ENCODE data around the gene PLEKHG1.

The PLEKHG1 gene

GRCh38 chr6:150599199-150600009 is at the start of gene PLEKHG1:
Gene PLEKHG1, plus strand, starts transcription at chr6:150599885. Its CDS starts 133,797 bp downstream, at chr6:150733682.
- DNase-seq (ENCODE audit: low read depth, low spot score): no peak

GRCh38 chr6:150550244-150550643 is 49.4 kb upstream of the PLEKHG1 start:
- no peak for DNase-seq (ENCODE audit: low read depth, low spot score)

- DNase-seq (ENCODE audit: low read depth, low spot score): no peak
Measured at GRCh38 chr6:150557043-150557599, 42.6 kb upstream of the PLEKHG1 start.

- no peak for DNase-seq (ENCODE audit: low read depth, low spot score)
Measured at GRCh38 chr6:150560004-150560883, 39.4 kb upstream of the PLEKHG1 start.

GRCh38 chr6:150560884-150561219 is 38.8 kb upstream of the PLEKHG1 start:
- DNase-seq (ENCODE audit: low read depth, low spot score): no peak

- DNase-seq (ENCODE audit: low read depth, low spot score): no peak
Measured at GRCh38 chr6:150565945-150566344, 33.7 kb upstream of the PLEKHG1 start.

- DNase-seq (ENCODE audit: low read depth, low spot score): no peak
Measured at GRCh38 chr6:150566486-150566885, 33.2 kb upstream of the PLEKHG1 start.

- no peak for DNase-seq (ENCODE audit: low read depth, low spot score)
Measured at GRCh38 chr6:150567380-150567779, 32.3 kb upstream of the PLEKHG1 start.

GRCh38 chr6:150567823-150568383 is 31.8 kb upstream of the PLEKHG1 start:
- DNase-seq (ENCODE audit: low read depth, low spot score): no peak

- no peak for DNase-seq (ENCODE audit: low read depth, low spot score)
Measured at GRCh38 chr6:150568560-150568959, 31.1 kb upstream of the PLEKHG1 start.

- no peak for DNase-seq (ENCODE audit: low read depth, low spot score)
Measured at GRCh38 chr6:150569161-150569560, 30.5 kb upstream of the PLEKHG1 start.

- DNase-seq (ENCODE audit: low read depth, low spot score): no peak
Measured at GRCh38 chr6:150573041-150573681, 26.5 kb upstream of the PLEKHG1 start.

GRCh38 chr6:150575836-150576235 is 23.8 kb upstream of the PLEKHG1 start:
- no peak for DNase-seq (ENCODE audit: low read depth, low spot score)

GRCh38 chr6:150576651-150577226 is 22.9 kb upstream of the PLEKHG1 start:
- DNase-seq (ENCODE audit: low read depth, low spot score): no peak

- no peak for DNase-seq (ENCODE audit: low read depth, low spot score)
Measured at GRCh38 chr6:150579611-150580010, 20.1 kb upstream of the PLEKHG1 start.

- no peak for DNase-seq (ENCODE audit: low read depth, low spot score)
Measured at GRCh38 chr6:150580489-150580888, 19.2 kb upstream of the PLEKHG1 start.

GRCh38 chr6:150584065-150584464 is 15.6 kb upstream of the PLEKHG1 start:
- DNase-seq (ENCODE audit: low read depth, low spot score): no peak

- no peak for DNase-seq (ENCODE audit: low read depth, low spot score)
Measured at GRCh38 chr6:150584596-150584995, 15.1 kb upstream of the PLEKHG1 start.

GRCh38 chr6:150586850-150587359 is 12.8 kb upstream of the PLEKHG1 start:
- DNase-seq (ENCODE audit: low read depth, low spot score): no peak

GRCh38 chr6:150587637-150588036 is 12.0 kb upstream of the PLEKHG1 start:
- DNase-seq (ENCODE audit: low read depth, low spot score): no peak

- no peak for DNase-seq (ENCODE audit: low read depth, low spot score)
Measured at GRCh38 chr6:150588888-150589499, 10.7 kb upstream of the PLEKHG1 start.
